HepG2 (cell line): Measurements from ENCODE around the gene STRC.

ENCODE experiments used
- GTF2F1 ChIP-seq: fragments of 150-350 bp; IDR thresholded peaks from 2 replicates; pipeline ENCODE4 v1.6.1; 2014; ENCODE audit warnings: low read length
- KAT7 ChIP-seq: IDR thresholded peaks from 2 replicates; pipeline ENCODE4 v1.6.1; 2018; ENCODE audit warnings: borderline replicate concordance, missing compliant biosample characterization
- MYNN ChIP-seq: sonication (generic); formaldehyde crosslinking; IDR thresholded peaks from 2 replicates; pipeline ENCODE4 v1.4.0; 2020; ENCODE audit warnings: mild to moderate bottlenecking, low read depth, missing genetic modification reagents
- NFIC ChIP-seq: IDR thresholded peaks from 2 replicates; pipeline ENCODE4 v1.6.1; 2012; ENCODE audit warnings: mild to moderate bottlenecking, low read length, inconsistent platforms
- SETDB1 ChIP-seq: sonication (generic); formaldehyde crosslinking; IDR thresholded peaks from 2 replicates; pipeline ENCODE4 v1.5.1; 2020; ENCODE audit warnings: missing genetic modification reagents, mild to moderate bottlenecking, borderline replicate concordance
- TEAD2 ChIP-seq: sonication (generic); formaldehyde crosslinking; IDR thresholded peaks from 2 replicates; pipeline ENCODE4 v1.9.0; 2021; ENCODE audit warnings: missing genetic modification reagents
- ZNF256 ChIP-seq: sonication (generic); formaldehyde crosslinking; conservative IDR thresholded peaks from 2 replicates; pipeline ENCODE4 v1.4.0; 2020; ENCODE audit warnings: missing genetic modification reagents
- ZNF543 ChIP-seq: sonication (generic); formaldehyde crosslinking; IDR thresholded peaks from 2 replicates; pipeline ENCODE4 v1.4.0; 2020; ENCODE audit warnings: mild to moderate bottlenecking, missing genetic modification reagents
- ZNF598 ChIP-seq: sonication (generic); formaldehyde crosslinking; IDR thresholded peaks from 2 replicates; pipeline ENCODE4 v1.5.1; 2020; ENCODE audit warnings: mild to moderate bottlenecking, missing genetic modification reagents, borderline replicate concordance
- TF ChIP-seq, protein P1 (sequence below): sonication (generic); formaldehyde crosslinking; IDR thresholded peaks from one replicate; pipeline ENCODE4 v1.5.1; 2020; ENCODE audit warnings: mild to moderate bottlenecking, missing genetic modification reagents; ENCODE audit errors: not compliant biosample characterization
- TF ChIP-seq, protein P2 (sequence below): sonication (generic); formaldehyde crosslinking; IDR thresholded peaks from 2 replicates; pipeline ENCODE4 v1.8.1; 2023; ENCODE audit warnings: missing genetic modification reagents, inconsistent platforms, borderline replicate concordance

DNA sequence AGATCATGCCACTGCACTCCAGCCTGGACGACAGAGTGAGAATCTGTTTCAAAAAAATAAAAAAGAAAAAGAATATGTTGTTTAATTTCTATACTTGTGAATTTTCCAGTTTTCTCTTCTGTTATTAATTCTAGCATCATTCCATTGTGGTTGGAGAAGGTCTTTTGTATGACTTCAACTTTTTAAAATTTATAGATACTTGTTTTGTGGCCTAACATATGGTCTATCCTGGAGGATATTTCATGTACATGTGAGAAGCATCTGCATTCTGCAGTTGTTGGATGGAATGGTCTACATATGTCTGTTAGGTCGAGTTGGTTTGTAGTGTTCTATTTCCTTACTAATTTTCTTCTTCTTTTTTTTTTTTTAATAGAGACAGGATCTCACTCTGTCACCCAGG, 65.6 kb downstream of the STRC start:
- TF ChIP-seq TEAD2 (no peak), ZNF256 (CRISPR knock-in tag) (no peak), MYNN (no peak), NFIC (no peak), ZNF543 (no peak), ZNF598 (CRISPR knock-in tag) (no peak), GTF2F1 (no peak), SETDB1 (CRISPR knock-in tag) (no peak), KAT7 (CRISPR knock-in tag) (no peak)
- TF ChIP-seq, protein P1, sequence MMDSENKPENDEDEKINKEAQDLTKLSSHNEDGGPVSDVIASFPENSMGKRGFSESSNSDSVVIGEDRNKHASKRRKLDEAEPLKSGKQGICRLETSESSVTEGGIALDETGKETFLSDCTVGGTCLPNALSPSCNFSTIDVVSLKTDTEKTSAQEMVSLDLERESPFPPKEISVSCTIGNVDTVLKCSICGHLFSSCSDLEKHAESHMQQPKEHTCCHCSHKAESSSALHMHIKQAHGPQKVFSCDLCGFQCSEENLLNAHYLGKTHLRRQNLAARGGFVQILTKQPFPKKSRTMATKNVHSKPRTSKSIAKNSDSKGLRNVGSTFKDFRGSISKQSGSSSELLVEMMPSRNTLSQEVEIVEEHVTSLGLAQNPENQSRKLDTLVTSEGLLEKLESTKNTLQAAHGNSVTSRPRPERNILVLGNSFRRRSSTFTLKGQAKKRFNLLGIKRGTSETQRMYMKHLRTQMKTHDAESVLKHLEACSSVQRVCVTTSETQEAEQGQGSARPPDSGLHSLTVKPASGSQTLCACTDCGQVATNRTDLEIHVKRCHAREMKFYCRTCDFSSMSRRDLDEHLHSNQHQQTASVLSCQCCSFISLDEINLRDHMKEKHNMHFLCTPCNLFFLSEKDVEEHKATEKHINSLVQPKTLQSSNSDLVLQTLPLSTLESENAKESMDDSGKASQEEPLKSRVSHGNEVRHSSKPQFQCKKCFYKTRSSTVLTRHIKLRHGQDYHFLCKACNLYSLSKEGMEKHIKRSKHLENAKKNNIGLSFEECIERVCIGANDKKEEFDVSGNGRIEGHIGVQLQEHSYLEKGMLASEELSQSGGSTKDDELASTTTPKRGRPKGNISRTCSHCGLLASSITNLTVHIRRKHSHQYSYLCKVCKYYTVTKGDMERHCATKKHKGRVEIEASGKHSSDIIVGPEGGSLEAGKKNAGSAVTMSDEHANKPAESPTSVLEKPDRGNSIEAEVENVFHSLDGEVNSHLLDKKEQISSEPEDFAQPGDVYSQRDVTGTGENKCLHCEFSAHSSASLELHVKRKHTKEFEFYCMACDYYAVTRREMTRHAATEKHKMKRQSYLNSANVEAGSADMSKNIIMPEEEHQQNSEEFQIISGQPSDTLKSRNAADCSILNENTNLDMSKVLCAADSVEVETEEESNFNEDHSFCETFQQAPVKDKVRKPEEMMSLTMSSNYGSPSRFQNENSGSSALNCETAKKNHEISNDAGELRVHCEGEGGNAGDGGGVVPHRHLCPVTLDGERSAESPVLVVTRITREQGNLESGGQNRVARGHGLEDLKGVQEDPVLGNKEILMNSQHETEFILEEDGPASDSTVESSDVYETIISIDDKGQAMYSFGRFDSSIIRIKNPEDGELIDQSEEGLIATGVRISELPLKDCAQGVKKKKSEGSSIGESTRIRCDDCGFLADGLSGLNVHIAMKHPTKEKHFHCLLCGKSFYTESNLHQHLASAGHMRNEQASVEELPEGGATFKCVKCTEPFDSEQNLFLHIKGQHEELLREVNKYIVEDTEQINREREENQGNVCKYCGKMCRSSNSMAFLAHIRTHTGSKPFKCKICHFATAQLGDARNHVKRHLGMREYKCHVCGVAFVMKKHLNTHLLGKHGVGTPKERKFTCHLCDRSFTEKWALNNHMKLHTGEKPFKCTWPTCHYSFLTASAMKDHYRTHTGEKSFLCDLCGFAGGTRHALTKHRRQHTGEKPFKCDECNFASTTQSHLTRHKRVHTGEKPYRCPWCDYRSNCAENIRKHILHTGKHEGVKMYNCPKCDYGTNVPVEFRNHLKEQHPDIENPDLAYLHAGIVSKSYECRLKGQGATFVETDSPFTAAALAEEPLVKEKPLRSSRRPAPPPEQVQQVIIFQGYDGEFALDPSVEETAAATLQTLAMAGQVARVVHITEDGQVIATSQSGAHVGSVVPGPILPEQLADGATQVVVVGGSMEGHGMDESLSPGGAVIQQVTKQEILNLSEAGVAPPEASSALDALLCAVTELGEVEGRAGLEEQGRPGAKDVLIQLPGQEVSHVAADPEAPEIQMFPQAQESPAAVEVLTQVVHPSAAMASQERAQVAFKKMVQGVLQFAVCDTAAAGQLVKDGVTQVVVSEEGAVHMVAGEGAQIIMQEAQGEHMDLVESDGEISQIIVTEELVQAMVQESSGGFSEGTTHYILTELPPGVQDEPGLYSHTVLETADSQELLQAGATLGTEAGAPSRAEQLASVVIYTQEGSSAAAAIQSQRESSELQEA = no peak
- TF ChIP-seq, protein P2, sequence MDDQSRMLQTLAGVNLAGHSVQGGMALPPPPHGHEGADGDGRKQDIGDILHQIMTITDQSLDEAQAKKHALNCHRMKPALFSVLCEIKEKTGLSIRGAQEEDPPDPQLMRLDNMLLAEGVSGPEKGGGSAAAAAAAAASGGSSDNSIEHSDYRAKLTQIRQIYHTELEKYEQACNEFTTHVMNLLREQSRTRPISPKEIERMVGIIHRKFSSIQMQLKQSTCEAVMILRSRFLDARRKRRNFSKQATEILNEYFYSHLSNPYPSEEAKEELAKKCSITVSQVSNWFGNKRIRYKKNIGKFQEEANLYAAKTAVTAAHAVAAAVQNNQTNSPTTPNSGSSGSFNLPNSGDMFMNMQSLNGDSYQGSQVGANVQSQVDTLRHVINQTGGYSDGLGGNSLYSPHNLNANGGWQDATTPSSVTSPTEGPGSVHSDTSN (CRISPR knock-in tag) = no peak
